ENCODE results near the gene PRSS27. TPM values are rescaled to one million over a fixed set of nuclear protein-coding genes. Genes with fewer than 3 reads are reported as not detected.

The PRSS27 gene
- total RNA-seq = 0.29 and 0.35 TPM in 2 replicates

DNA sequence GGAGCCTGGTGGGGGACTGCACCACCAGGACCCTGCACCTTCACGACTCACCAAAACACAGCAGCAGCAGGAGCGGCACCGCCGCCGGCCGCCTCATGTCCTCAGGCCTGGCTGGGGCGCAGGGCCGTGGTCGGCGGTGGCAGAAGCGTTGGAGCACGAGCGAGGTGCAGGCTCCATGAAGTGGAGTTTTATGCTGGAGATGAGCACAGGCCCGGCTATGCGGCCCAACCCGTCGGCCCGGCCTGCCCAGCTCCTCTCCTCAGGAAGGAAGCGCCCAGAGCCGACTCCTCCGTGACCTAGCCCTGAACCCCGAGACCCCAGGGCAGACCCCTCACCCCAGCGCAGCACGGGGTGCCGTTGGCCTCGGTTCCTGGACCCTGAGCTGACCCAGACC is at the start of gene PRSS27:
PRSS27 (minus strand) TSS at position 161 of the 394 bp plus-strand sequence; CDS start at position 97, 64 bp downstream.

GRCh38 chr16:2752035-2752849 is 32.2 kb upstream of the PRSS27 start, which contains the start of gene SRRM2:
Gene SRRM2, plus strand, starts transcription at chr16:2752638. Its CDS starts 3,727 bp downstream, at chr16:2756365.

DNA sequence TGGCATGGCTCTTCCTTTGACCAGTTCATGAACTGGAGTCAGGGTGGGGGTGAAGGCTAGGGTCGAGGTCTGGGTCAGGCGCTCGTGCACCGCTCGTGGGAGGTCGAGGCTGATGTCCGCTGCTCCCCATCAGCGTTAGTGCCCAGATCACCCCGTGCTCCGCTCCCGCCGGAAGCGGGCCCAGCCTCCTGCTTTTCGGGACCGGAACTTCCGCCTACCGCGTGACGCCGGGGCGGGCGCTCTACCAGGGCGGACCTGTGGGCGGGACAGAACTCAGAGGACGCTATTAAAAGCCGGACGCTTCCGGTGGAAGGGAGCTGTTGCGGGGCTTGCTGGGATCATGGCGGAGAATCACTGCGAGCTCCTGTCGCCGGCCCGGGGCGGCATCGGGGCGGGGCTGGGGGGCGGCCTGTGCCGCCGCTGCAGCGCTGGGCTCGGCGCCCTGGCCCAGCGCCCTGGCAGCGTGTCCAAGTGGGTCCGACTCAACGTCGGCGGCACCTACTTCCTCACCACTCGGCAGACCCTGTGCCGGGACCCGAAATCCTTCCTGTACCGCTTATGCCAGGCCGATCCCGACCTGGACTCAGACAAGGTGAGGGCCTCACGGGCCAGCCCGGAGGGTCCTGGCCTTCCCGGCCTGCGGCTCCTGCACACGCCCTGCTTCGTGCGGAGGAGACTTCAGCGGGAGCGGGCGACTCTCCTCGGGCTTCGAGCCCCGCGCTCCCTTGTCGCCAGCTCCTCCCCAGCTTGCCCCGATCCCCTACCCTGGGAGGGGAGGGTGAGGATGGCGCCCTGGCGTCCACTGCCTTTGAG is 37.6 kb downstream of the PRSS27 start, which contains the start of gene KCTD5:
KCTD5 (plus strand) TSS at position 315 of the 813 bp plus-strand sequence; CDS start at position 341, 26 bp downstream.

Other genes with a start within 250 kb of the PRSS27 start
- 0.35 TPM in 1 of 2 replicates, not detected in the other for gene NTN3, start 248.9 kb downstream of the PRSS27 start, total RNA-seq
- 13.8 and 15.6 TPM in 2 replicates for gene TBC1D24, start 245.1 kb downstream of the PRSS27 start, total RNA-seq
- 38.3 and 48.4 TPM in 2 replicates for gene ATP6V0C, start 206.3 kb downstream of the PRSS27 start, total RNA-seq
- gene AMDHD2, start 199.9 kb downstream of the PRSS27 start, total RNA-seq = 7.3 and 19.6 TPM in 2 replicates
- gene CEMP1, start 188.8 kb downstream of the PRSS27 start, total RNA-seq = not detected in 2 replicates
- 11.0 and 13.6 TPM in 2 replicates for gene PDPK1, start 182.2 kb downstream of the PRSS27 start, total RNA-seq
- 28.9 and 31.7 TPM in 2 replicates for gene KCTD5, start 37.7 kb downstream of the PRSS27 start, total RNA-seq
- gene SRRM2, start 32.4 kb upstream of the PRSS27 start, total RNA-seq = 59.9 and 60.5 TPM in 2 replicates
- gene ELOB, start 57.1 kb upstream of the PRSS27 start, total RNA-seq = 431 and 566 TPM in 2 replicates
- not detected in 2 replicates for gene PRSS33, start 67.3 kb upstream of the PRSS27 start, total RNA-seq
- gene PRSS41, start 78.2 kb upstream of the PRSS27 start, total RNA-seq = not detected in 2 replicates
- 5.5 TPM in 1 of 2 replicates, not detected in the other for gene PRSS21, start 97.0 kb upstream of the PRSS27 start, total RNA-seq
- not detected in 2 replicates for gene ZG16B, start 110.1 kb upstream of the PRSS27 start, total RNA-seq
- not detected in 2 replicates for gene PRSS22, start 137.9 kb upstream of the PRSS27 start, total RNA-seq
- gene FLYWCH2, start 163.0 kb upstream of the PRSS27 start, total RNA-seq = 77.8 and 89.9 TPM in 2 replicates
- 45.8 and 46.1 TPM in 2 replicates for gene FLYWCH1, start 191.7 kb upstream of the PRSS27 start, total RNA-seq
- under 0.01 TPM in 1 of 2 replicates, not detected in the other for gene KREMEN2, start 244.1 kb upstream of the PRSS27 start, total RNA-seq
- gene PAQR4, start 249.1 kb upstream of the PRSS27 start, total RNA-seq = 7.1 and 14.1 TPM in 2 replicates